Ammon's horn (tissue), 1 donor: ENCODE measurements around the gene WDR55.
"Not testable (repeated sequence)": the region's sequence is repeated elsewhere in the genome, so short reads cannot be mapped to it uniquely, and the experiment has no call there.

Experiments
- DNase-seq: peaks from one replicate; pipeline ENCODE4 v3.0.0-alpha.2; 2016; ENCODE audit warnings: low spot score

Gene WDR55

GRCh38 chr5:140711794-140712193, 47.1 kb downstream of the WDR55 start:
- no peak for DNase-seq

DNA sequence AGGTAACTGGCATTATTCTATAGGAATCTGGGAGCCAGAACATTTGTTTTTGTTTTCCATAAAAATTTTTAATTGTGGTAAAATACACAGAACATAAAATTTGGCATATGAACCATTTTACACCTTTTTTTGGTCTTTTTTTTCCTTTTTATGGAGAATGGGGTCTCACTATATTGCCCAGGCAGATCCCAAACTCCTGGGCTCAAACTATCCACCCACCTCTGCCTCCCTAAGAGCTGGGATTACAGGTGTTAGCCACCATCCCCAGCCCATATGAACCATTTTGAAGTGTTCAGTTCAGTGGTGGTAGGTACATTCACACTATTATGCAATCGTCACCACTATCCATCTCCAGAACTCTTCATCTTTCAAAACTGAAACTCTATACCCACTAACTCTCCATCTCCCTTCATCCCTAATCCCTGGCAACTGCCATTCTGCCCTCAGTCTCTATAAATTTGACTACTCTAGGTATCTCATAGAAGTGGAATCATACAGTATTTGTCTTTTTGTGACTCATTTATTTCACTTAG, 48.9 kb downstream of the WDR55 start:
- no peak for DNase-seq

- DNase-seq: not testable (repeated sequence)
Observed at GRCh38 chr5:140716238-140716637, 51.5 kb downstream of the WDR55 start.

DNA sequence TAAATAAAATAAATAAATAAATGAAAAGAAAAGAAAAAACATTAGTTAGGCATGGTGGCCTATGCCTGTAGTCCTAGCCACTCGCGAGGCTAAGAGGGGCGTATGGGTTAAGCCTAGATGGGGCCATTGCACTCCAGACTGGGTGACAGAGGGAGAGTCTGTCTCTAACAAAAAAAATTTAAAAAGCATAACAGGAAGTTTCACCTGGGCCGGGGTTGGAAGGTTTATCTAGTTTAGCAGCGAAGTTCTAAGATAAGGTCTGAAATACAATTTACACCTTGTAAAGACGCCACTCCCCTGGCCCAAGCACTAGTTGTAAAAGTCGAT, 53.5 kb downstream of the WDR55 start:
- no peak for DNase-seq

GRCh38 chr5:140720738-140721137, 56.0 kb downstream of the WDR55 start:
- DNase-seq: not testable (repeated sequence)

GRCh38 chr5:140721395-140721794, 56.7 kb downstream of the WDR55 start:
- not testable (repeated sequence) for DNase-seq
